NCI-H1105 (cell line): ENCODE measurements around the gene B4GAT1.
"Not testable (repeated sequence)": the region's sequence is repeated elsewhere in the genome, so short reads cannot be mapped to it uniquely, and the experiment has no call there.

ENCODE experiments used
- DNase-seq: peaks from one replicate; lab custom pipeline; 2025; lab: John Stamatoyannopoulos, UW

The B4GAT1 gene

GRCh38 chr11:66347425-66348276, at the start of gene B4GAT1:
Gene B4GAT1, minus strand, starts transcription at chr11:66347629. Its CDS starts 84 bp downstream, at chr11:66347545.
- peak; percentile 76 for DNase-seq

GRCh38 chr11:66393954-66394353, 46.5 kb upstream of the B4GAT1 start:
- no peak for DNase-seq

- no peak for DNase-seq
Observed at GRCh38 chr11:66391322-66391721, 43.9 kb upstream of the B4GAT1 start.

- peak; percentile 42 for DNase-seq
Observed at GRCh38 chr11:66388780-66389386, 41.5 kb upstream of the B4GAT1 start.

- peak; percentile 85 for DNase-seq
Observed at GRCh38 chr11:66386171-66387069, 39.0 kb upstream of the B4GAT1 start.

GRCh38 chr11:66384316-66384715, 36.9 kb upstream of the B4GAT1 start:
- not testable (repeated sequence) for DNase-seq

GRCh38 chr11:66380264-66380663, 32.8 kb upstream of the B4GAT1 start:
- DNase-seq: not testable (repeated sequence)

GRCh38 chr11:66373690-66374287, 26.4 kb upstream of the B4GAT1 start:
- not testable (repeated sequence) for DNase-seq

GRCh38 chr11:66373265-66373664, 25.8 kb upstream of the B4GAT1 start:
- DNase-seq: no peak

GRCh38 chr11:66371627-66372415, 24.4 kb upstream of the B4GAT1 start, which contains the start of gene SLC29A2:
Gene SLC29A2, minus strand, starts transcription at chr11:66371760. Its CDS starts 169 bp downstream, at chr11:66371591.
- DNase-seq: peak; percentile 93

GRCh38 chr11:66369073-66369894, 21.9 kb upstream of the B4GAT1 start:
- DNase-seq: no peak

- no peak for DNase-seq
Observed at GRCh38 chr11:66368484-66368883, 21.1 kb upstream of the B4GAT1 start.

GRCh38 chr11:66367561-66368312, 20.3 kb upstream of the B4GAT1 start:
- DNase-seq: no peak

GRCh38 chr11:66366844-66367477, 19.5 kb upstream of the B4GAT1 start:
- no peak for DNase-seq

GRCh38 chr11:66365711-66366619, 18.5 kb upstream of the B4GAT1 start:
- DNase-seq: no peak

- no peak for DNase-seq
Observed at GRCh38 chr11:66365166-66365565, 17.7 kb upstream of the B4GAT1 start.

- no peak for DNase-seq
Observed at GRCh38 chr11:66363805-66364535, 16.5 kb upstream of the B4GAT1 start.
